ENCODE results near the gene FAM171A1.

DNA sequence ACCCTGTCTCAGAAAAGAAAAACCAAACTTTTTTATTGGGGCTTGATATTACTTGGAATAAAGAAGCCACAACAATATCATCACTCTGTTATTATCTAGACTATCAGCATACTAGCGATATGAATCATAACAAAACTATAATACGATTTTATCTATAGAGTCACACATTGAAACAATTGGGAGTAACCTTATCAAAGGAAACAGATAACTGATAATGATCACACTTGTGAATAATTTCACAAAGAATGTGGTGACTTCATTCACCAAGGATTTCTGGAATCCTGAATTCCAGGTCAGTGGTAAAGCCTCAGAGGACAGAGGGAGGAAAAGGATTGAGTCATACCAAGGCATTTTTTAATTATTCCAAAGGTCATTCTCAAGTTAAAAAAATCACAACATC lies 170.5 kb downstream of the FAM171A1 start:
- TF ChIP-seq, protein P1, sequence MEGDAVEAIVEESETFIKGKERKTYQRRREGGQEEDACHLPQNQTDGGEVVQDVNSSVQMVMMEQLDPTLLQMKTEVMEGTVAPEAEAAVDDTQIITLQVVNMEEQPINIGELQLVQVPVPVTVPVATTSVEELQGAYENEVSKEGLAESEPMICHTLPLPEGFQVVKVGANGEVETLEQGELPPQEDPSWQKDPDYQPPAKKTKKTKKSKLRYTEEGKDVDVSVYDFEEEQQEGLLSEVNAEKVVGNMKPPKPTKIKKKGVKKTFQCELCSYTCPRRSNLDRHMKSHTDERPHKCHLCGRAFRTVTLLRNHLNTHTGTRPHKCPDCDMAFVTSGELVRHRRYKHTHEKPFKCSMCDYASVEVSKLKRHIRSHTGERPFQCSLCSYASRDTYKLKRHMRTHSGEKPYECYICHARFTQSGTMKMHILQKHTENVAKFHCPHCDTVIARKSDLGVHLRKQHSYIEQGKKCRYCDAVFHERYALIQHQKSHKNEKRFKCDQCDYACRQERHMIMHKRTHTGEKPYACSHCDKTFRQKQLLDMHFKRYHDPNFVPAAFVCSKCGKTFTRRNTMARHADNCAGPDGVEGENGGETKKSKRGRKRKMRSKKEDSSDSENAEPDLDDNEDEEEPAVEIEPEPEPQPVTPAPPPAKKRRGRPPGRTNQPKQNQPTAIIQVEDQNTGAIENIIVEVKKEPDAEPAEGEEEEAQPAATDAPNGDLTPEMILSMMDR (conservative IDR thresholded peaks at IDR 0.05): no peak
- TF ChIP-seq ZFX (IDR thresholded peaks at IDR 0.05): no peak

Measured in C4-2B (cell line).